GM19351 (cell line): ENCODE results near the gene WWC2.

Experiments used
- ATAC-seq: cut with Tn5 transposase; IDR thresholded peaks from one replicate; pipeline ENCODE4 v1.9.1; 2021; ENCODE audit warnings: mild to moderate bottlenecking, moderate library complexity; ENCODE audit not compliant: unreplicated experiment

The WWC2 gene

DNA sequence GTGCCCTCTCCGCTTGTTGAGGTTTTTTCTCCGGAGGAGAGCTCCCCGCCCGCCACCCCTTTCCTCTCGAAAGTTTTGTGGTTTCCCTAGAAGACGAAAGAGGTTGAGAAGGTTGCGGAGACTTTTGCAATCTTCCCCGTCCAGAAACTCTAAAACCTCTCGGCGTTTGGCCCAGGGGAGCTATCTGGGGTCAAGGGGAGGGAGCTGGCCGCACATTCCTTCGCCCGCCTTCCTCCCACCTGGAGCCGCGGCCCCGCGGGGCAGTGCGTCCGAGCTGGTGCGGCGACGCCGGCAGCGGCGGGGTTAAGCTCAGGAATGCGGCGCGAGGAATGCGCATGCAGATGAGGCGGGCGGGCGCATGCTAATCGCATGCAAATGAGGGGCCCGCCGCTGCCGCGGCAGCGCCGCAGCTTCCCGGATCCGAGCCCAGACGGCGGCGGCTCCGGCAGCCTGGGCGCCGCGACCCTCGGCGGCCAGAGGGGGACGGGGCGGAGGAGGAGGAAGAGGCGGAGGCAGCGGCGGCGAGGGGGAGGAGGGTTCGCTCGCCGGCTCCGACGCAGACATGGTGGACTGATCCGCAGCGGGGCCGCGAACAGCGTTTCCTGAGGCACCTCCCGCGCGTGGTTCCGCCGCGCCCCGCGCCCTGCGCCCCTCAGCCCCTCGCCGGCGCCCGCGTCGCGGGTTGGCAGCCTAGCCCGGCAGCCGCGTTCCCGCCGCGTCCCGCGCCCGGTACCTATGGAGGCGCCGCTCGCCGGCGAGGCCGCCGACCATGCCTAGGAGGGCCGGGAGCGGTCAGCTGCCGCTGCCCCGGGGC lies at the start of gene WWC2:
WWC2 (plus strand) TSS at position 535 of the 814 bp plus-strand sequence; CDS start at position 770, 235 bp downstream.
- peak; percentile 54 for ATAC-seq

DNA sequence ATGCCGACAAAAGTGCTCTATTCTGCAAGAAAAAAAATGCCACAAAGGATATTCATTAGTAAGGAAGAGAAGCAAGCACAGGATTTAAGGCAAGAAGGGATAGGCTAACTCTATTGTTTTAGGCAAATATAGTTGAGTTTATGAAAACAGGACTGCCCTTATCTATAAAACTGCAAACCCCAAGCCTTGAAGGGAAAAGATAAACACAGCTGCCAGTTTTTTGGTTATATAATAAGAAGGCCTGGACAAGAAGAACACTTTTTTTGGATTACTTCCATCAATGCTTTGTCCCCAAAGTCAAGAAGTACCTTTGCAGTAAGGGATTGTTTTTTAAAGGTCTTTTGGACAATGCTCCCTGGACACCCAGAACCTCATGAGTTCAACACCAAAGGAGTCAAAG lies 45.4 kb upstream of the WWC2 start:
- no peak for ATAC-seq

DNA sequence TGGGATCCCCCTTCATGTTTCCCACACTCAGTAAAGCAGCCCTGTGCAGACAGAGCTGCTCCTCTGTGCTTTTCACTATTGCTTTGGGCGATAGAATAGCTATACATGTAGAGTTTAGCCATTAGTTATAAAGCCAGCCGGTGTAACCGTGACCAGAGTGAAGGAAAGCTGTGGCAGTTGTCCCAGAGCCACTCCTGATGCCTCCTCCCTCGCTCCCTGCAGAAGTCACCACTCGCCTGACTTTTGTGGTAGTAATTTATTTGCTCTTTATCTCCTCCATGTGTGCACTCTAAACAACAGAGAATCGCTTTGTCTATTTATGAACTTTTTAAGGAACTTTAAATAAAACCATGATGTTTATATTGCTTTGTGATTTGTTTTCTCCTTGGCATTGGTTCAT lies 41.8 kb upstream of the WWC2 start:
- no peak for ATAC-seq

DNA sequence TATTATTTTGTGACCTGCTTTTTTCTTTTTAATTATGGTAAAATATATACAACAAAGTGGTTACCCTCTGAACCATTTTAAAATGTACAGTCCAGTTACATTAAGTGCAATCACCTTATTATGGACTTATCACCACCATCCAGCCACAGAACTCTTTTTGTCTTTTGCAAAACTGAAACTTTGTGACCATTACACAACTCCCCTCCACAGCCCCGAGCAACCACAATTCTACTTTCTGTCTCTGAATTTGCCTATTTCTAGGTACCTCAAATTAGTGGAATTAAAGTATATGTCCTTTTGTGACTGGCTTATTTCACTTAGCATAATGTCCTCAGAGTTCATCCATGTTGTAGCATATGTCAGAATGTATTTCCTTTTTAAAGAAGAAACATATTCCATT lies 39.3 kb upstream of the WWC2 start:
- no peak for ATAC-seq

DNA sequence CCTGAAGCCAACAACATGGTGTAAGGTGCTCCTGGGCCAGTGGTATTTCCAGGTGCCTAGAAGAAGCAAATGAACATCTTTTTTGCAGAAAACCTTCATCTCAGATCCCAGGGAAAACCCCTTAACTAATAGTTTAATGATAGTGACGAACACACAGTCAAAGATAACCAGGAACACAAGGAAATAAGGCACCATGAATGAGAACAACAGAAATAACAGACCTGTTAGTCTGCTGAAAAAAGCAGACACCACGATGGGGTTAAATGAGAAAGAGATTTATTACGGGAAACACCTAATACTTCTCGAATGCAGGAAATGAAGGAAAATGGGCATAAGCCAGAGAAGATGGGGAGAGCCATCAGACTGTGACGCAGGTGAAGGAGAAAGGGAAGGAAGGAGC lies 30.6 kb upstream of the WWC2 start:
- ATAC-seq: no peak

DNA sequence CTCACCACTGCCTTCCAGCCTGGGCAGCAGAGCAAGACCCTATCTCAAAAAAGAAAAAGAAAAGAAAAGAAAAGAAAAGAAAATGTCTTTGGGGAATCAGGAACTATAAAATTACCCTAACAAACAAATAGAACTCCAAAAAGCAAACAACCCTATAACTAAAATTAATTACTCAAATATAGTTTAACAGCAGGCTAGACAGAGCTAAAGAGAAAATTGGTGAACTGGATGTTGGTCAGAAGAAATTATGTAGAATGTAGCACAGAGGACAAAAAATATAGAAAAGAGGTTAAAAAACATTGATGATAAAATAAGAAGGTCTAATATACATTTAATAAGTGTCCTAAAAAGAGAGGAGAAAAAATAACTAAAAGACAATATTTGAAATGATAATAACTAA lies 27.8 kb upstream of the WWC2 start:
- no peak for ATAC-seq

DNA sequence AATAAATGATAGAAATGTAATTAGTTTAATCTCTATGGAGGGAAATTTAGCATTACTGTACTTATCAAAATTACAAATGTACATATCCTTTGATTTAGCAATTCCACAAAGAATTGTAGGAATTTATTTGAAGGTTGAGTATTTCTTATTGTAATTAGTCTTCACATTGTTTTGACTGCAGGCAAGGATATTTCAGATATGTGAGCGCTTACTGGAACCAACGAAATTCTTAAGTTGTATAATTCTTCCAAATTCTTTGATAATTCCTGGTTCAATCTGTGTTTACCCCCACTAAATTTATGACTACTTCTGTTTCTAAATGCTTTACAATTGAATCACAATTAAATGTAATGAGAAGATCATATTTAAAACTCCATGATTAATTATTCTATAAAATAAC lies 26.9 kb upstream of the WWC2 start:
- no peak for ATAC-seq

DNA sequence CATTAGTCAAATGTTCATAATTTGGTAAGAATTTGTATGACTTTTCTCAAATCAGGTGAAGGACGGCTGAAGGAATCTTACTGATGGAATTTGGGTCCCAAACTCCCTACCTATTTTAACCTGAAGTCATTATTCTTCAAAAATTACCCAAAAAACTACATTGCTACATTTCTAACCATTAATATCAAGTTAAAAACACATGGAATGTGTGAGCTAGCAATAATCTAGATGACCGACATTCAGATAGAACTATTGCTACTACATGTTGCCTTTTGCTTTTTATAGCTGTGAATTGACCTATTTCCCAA lies 25.3 kb upstream of the WWC2 start:
- ATAC-seq: peak; percentile 2

DNA sequence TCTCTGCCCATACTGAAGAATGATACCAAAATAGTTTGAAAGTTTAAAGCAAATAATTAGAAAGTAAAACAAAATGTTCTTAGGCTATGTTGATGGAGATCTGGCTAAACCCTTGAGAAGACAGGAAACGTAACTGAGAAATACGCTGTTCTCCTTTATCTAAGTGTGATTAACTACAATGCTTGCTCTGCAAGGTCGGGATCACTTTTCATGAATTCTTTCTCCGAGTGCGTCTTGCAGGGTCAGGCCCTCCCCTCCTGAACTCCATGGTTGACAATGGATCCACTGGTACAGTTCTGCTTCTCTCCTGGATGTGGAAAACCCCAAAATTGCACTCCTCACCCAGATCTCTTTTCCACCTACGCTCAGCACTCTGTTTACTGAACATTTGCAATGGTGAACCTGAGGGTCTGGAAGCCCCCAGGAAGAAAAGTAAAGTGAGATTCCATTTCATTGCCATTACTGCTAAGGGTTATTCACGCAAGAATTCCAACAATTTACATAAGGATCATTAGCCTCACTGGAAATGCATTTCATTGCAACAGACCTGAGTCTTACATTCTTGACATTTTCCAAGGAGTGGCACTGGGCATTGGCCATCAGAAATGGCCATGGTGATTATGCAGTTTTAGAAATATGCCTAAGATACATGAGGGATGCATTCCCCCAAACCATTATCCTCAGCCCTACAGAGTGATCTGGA lies 24.6 kb upstream of the WWC2 start:
- ATAC-seq: no peak

DNA sequence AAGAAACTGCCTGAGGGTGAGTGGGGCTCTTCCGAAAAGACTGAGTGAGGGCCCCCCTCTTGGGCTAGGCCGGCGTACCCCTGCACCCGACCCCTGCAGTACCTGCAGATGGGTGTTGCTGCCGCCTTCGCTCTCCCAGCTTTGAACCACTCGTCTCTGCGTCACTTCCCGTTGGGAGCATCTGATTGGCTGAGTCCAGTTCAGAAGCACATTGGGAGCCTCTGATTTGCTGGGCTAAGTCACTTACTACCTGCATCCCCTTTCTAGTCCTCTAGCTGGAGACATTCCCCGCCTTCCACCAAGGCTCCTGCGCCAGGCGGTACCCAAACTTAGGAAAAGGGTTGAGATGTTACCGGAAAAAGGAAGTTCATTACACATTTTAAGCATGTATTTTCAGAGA lies 20.4 kb upstream of the WWC2 start:
- no peak for ATAC-seq

DNA sequence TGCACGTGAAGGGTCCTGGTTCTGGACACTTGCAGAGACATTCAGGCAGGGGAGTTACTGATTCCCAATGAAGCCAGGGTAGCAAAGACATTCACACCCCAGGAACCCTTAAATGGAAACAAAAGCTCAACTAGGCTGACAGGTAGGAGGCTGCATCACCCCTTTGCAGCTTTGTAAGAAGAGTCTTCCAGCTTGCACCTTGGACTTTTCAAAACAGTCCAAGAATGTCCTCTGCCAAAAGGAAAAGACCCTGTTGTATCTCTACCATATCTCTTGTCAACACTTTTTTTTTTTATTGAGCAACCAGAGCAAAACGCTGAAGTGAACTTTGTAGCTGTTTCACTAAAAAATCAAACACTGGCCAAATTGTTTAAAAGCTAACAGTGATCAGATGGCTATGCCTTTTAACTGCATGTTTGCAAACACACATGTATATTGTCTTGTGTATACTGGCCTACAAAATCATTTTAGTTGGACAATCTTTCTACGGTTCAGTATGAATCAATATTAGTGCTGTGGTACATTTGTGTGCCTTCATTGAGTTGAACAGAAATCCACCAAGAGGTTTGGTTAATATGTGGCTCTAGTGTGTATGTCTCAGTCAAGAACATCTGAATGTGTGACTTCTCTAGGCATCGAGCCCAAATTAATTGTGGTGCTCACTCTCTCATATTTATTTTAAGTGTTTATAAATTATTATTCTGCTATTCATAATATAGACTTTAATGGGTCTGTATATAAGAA lies 18.5 kb upstream of the WWC2 start:
- no peak for ATAC-seq

DNA sequence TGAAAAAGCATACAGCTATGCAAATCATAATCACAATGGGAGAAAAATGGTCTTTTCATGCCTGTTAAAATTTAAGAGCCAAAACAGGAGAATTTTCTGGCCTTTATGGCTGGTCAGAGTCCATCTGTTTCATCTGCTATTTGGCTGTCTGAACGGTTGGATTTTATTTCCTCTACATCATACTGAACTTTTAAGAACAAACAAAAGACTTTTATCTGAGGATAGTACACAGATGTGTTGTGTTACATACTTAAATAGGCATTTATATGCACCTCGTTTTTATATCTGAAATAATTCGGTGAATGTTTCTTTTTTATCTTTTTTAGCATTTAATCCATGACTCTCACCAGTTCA lies 18.0 kb upstream of the WWC2 start:
- no peak for ATAC-seq

DNA sequence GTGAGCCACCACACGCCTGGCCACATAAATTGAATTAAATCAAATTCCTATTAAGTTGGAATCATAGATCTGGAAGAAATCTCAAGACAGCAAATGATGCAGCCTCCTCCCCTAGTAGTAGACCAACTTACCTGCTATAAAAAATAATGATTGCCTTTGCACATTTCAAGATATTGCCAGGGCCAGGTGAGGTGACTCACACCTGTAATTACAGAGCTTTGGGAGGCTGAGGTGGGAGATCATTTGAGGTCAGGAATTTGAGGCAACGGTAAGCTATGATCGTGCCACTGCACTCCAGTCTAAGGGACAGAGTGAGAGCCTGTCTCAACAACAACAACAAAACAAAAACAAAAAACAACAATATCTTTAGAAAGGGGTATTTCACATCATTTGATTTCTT lies 17.0 kb upstream of the WWC2 start:
- no peak for ATAC-seq

DNA sequence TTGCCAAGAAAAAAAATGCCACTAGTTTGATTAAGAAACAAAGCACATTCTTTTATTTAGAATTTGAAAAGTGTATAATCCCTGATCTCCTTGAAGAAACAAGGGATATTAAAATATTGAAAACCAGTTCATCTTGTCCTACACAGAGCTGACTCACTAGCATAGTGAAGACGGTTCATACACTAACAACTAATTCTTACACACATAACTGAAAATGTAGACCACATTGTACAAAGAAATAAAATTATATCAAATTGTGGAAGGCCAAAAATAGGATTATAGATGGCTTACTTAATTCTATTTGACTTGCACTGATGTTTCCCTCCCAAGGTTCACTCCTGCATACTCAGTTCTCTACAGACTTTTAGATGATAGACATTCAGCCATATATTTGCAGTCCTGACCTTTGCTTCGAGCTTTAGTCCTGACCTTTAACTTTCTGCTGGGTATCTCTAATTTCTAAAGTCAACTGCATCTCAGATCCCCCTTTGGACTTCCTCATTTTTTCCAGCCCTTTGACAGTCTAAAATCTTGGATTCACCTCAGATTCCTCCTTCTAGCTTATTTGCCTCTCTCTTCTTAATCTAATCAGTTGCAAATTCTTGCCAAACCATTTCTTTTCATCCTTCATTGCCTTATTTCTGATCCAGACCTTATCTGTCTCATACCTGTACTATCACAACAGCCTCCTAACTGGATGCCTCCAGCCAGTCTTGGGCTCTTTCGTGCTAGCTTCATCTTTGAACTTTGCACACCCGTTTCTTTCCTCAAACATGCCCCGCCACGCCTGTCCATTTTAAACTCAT lies 4.5 kb upstream of the WWC2 start:
- no peak for ATAC-seq

DNA sequence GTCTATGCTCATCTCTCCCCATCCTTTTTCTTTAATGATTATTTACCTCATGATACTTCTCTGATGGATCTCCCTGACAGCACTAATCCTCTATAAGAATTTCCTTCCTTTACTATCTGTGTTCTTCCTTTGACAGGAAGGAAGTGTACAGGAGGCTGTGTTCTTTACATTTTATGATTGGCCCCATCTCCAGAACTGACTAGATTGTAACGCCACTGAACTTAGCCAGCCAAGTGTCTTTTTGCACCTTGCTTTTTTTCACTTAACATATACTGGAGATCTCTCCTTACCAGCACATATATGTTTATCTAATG lies 3.9 kb upstream of the WWC2 start:
- no peak for ATAC-seq

DNA sequence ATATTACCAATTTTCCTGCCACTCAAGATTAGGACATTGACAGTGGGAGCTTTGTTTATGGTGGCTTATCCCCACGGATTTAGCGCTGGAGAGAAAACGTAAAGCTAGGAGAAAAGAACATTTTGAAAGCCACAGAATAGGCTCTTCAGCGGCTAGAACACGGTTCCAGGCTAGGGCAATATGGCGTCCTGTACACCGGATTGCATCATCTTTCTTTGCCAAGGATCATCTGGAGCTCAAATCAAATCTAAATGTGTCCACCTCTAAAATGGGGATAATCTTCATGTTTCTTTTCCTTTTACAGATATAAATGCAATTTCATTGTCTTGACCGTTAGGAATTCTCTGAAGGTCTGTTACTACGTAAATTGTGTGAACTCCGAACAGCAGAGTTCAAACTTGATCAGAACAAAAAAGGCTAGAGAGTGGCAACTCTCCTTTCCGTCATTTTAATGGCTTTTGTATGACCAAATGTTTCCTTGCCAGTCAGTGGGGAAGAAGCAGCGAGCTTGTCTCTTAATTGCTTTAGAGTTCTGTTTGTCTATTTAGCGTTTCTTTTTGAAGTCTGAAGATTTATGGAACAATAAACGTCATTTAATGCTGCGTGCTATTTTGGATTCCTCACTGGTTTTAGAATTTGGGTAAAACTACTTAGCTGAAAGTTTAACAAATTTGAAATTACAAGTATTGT lies 2.6 kb upstream of the WWC2 start:
- ATAC-seq: no peak

DNA sequence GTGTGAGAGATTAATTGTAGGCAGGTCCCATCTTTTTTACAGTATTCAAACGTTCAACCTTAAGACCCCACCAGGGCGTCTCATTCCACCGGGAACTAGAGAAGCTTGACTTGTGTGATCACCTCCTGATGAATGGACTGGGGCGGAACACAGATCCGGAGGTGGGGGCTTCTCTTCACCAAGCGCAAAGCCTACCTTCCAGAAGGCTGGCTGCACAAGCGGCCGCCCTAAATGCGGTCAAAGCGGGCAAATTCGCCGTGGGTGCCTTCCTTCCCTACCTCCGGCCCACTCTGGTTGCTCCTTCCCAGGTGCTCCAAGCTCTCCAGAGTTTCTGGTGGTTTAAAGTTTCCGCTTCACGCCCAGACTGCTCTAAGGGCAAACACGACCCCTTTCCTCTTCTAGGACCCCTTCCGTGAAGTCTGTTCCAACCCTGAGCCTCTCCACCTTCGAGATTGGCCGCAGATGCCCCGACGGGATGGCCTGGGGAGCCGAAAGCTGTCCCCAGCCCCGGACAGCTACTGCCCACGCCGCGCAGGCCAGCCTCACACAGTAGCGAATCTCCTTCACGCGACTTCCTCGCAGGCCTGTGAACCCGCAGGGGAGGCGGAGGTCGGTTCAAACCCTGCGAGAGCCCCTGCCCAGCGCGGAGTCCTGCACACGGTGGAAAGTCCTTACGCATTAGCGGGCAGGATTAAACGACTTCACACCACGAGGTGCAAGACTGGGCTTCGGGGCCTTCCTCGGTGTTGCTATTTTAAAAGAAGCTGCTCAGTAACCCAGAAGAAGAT lies 1.6 kb upstream of the WWC2 start:
- ATAC-seq: no peak

DNA sequence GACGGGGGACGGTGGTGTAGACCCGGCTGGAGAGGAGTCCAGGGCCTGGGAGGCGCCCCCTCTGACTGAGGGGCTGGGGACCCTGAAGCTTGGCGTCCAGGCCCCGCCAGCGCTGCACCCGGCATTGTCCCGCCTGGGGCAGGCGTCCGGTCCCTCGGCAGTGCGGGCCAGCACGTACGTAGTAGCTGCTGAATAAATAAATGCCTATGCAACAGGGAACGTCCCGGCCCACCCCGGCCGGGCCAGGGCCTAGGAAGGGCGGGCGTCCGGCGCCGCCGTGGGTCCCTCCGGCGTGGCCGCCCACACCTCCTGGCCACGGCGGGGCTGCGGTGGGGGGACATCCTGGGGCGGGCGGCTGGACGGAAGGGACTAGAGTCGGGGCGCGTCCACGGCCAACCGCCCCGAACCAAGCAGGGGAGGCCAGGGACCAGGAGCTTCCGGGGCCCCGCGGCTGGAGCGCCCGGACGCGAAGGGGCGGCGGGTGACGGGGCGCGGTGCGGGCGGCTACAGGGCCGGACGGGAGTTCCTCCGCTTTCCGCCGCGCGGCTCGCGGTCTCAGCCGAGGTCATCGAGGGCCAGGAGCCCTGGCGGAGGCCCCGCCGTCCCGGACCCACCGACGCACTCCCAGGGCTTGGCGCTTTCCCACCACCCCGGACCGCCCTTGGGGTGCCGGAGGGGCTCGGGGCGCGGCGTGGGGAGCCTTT lies 886 bp upstream of the WWC2 start:
- peak; percentile 42 for ATAC-seq

DNA sequence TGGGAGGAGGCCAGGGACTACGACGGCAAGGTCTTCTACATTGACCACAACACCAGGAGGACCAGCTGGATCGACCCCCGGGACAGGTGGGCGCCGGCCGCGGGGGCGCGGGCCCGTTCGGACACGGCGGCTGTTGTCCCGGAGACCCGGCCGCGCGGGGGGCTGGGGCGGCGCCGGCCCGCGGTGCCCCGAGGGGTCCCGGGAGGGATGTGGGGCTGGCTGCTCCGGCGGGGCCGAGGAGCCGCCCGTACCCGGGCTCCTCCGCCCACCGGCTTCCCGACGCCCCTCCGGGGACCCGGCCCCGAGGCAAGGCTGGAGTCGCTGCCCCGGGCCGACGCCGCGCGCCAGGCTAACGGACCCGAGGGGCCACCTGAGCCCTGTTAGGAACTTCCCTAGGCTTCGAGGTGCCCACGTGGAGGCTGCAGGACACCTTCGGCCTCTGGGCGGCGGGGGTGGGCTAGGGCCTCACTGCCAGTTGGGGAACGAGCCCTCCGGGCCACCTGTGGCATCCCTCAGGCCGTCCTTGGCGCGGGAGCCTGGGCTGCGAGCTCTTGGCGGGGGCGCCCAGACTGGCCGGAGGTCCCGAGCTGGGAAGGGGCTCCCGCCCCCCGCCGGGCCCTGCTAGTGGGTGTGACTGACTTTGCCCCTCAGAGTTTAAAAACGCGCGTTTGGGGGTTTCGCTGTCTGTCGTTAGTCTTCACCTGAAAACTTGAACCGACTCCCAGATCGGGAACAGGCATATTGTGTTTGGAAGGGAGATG lies 660 bp downstream of the WWC2 start:
- peak; percentile 0 for ATAC-seq
